ENCODE results near the gene IGFLR1. TPM values are rescaled to one million over a fixed set of nuclear protein-coding genes. Genes with fewer than 3 reads are reported as not detected.
A peak's percentile ranks its signal among the peaks of the same experiment; 100 is the strongest.

The IGFLR1 gene
- total and polyA plus RNA-seq, 4 donors = 7.0 to 59.7 (median 31.2) TPM

GRCh38 chr19:35703343-35703742 lies 38.9 kb downstream of the IGFLR1 start:
- no peaks in the 10 kb centered on the region for H3K36me3 ChIP-seq (ENCODE audit: control insufficient read depth in 4 of 4, insufficient read depth in 3 of 4, low read depth in 1 of 4, low read length in 3 of 4)
- peaks cover 0 to 11% (median 6%) of the 10 kb centered on the region in 4 donors for H3K4me1 ChIP-seq (ENCODE audit: control insufficient read depth in 4 of 4, insufficient read depth in 4 of 4, low read length in 3 of 4)
- no peak overlapping the region for H3K4me3 ChIP-seq (ENCODE audit: low read depth in 1 of 3, low read length in 3 of 3)
- 51% methylated on average over 9 of the region's 9 CpGs for WGBS
- DNase-seq (ENCODE audit: low spot score) = no peak
- H3K9me3 ChIP-seq (ENCODE audit: control insufficient read depth in 4 of 4, low read length in 3 of 4) = no peaks in the 10 kb centered on the region
- no peaks in the 10 kb centered on the region for H3K27me3 ChIP-seq (ENCODE audit: control insufficient read depth in 4 of 4, insufficient read depth in 4 of 4, low read length in 3 of 4)
- TF ChIP-seq NR2F2 (IDR thresholded peaks at IDR 0.05) (no peak), ZBTB33 (IDR thresholded peaks at IDR 0.05) (no peak), TAF1 (conservative IDR thresholded peaks at IDR 0.05) (no peak), ATF3 (IDR thresholded peaks at IDR 0.05) (no peak), GABPA (IDR thresholded peaks at IDR 0.05 in 1 of 2, conservative IDR thresholded peaks at IDR 0.05 in 1 of 2) (no peak), JUND (IDR thresholded peaks at IDR 0.05) (no peak), HNF4G (IDR thresholded peaks at IDR 0.05) (no peak)
- no peak overlapping the region for H3K27ac ChIP-seq (ENCODE audit: low read depth in 1 of 2, low read length in 2 of 2)
- no peak overlapping the region for H3K9ac ChIP-seq (ENCODE audit: low read depth in 1 of 2, low read length in 2 of 2)

- peak overlapping the region; percentile 48 to 64 (median 61) for H3K4me3 ChIP-seq (ENCODE audit: low read depth in 1 of 3, low read length in 3 of 3)
- no peaks in the 10 kb centered on the region for H3K36me3 ChIP-seq (ENCODE audit: control insufficient read depth in 4 of 4, insufficient read depth in 3 of 4, low read depth in 1 of 4, low read length in 3 of 4)
- H3K27ac ChIP-seq (ENCODE audit: low read depth in 1 of 2, low read length in 2 of 2) = no peak overlapping the region
- H3K9me3 ChIP-seq (ENCODE audit: control insufficient read depth in 4 of 4, low read length in 3 of 4) = no peaks in the 10 kb centered on the region
- peak; percentile 88 for DNase-seq (ENCODE audit: low spot score)
- TF ChIP-seq TAF1 (conservative IDR thresholded peaks at IDR 0.05) = peak; percentile 79
- TF ChIP-seq MAX (IDR thresholded peaks at IDR 0.05) = no peak
- TF ChIP-seq SP1 (IDR thresholded peaks at IDR 0.05) = peak; percentile 99
- no peak overlapping the region for H3K9ac ChIP-seq (ENCODE audit: low read depth in 1 of 2, low read length in 2 of 2)
- no peaks in the 10 kb centered on the region for H3K27me3 ChIP-seq (ENCODE audit: control insufficient read depth in 4 of 4, insufficient read depth in 4 of 4, low read length in 3 of 4)
- WGBS = under 1% methylated on average over 50 of the region's 50 CpGs
- H3K4me1 ChIP-seq (ENCODE audit: control insufficient read depth in 4 of 4, insufficient read depth in 4 of 4, low read length in 3 of 4) = peaks cover 0 to 11% (median 6%) of the 10 kb centered on the region in 4 donors
Measured at GRCh38 chr19:35702223-35703012, 39.8 kb downstream of the IGFLR1 start.

- no peak overlapping the region for H3K9ac ChIP-seq (ENCODE audit: low read depth in 1 of 2, low read length in 2 of 2)
- H3K36me3 ChIP-seq (ENCODE audit: control insufficient read depth in 4 of 4, insufficient read depth in 3 of 4, low read depth in 1 of 4, low read length in 3 of 4) = no peaks in the 10 kb centered on the region
- H3K27ac ChIP-seq (ENCODE audit: low read depth in 1 of 2, low read length in 2 of 2) = no peak overlapping the region
- 80% methylated on average over 4 of the region's 4 CpGs for WGBS
- peaks cover 0 to under 1% (median 0%) of the 10 kb centered on the region in 4 donors for H3K4me1 ChIP-seq (ENCODE audit: control insufficient read depth in 4 of 4, insufficient read depth in 4 of 4, low read length in 3 of 4)
- no peaks in the 10 kb centered on the region for H3K27me3 ChIP-seq (ENCODE audit: control insufficient read depth in 4 of 4, insufficient read depth in 4 of 4, low read length in 3 of 4)
- no peaks in the 10 kb centered on the region for H3K9me3 ChIP-seq (ENCODE audit: control insufficient read depth in 4 of 4, low read length in 3 of 4)
- H3K4me3 ChIP-seq (ENCODE audit: low read depth in 1 of 3, low read length in 3 of 3) = no peak overlapping the region
- DNase-seq (ENCODE audit: low spot score) = no peak
- TF ChIP-seq REST (IDR thresholded peaks at IDR 0.05) = no peak
- no peak for TF ChIP-seq RXRA (IDR thresholded peaks at IDR 0.05)
- no peak for TF ChIP-seq FOXA1 (IDR thresholded peaks at IDR 0.05)
- no peak for TF ChIP-seq MAX (IDR thresholded peaks at IDR 0.05)
- no peak for TF ChIP-seq YY1 (IDR thresholded peaks at IDR 0.05)
- TF ChIP-seq CTCF (IDR thresholded peaks at IDR 0.05; ENCODE audit: low read depth, low read length, missing input control) = no peak
- TF ChIP-seq SP1 (IDR thresholded peaks at IDR 0.05) = no peak
- no peak for TF ChIP-seq GABPA (IDR thresholded peaks at IDR 0.05 in 1 of 2, conservative IDR thresholded peaks at IDR 0.05 in 1 of 2)
- TF ChIP-seq TAF1 (conservative IDR thresholded peaks at IDR 0.05) = no peak
- no peak for TF ChIP-seq EGR1 (IDR thresholded peaks at IDR 0.05; ENCODE audit: low read depth in 2 of 2)
- no peak for TF ChIP-seq RAD21 (IDR thresholded peaks at IDR 0.05)
- TF ChIP-seq FOXA2 (IDR thresholded peaks at IDR 0.05) = no peak
Measured at GRCh38 chr19:35696835-35697234, 45.4 kb downstream of the IGFLR1 start.

Data from liver (tissue), 9 donors.